HL-60 (cell line): ENCODE measurements around the gene WDR70.

ENCODE experiments used
- CTCF ChIP-seq: IDR thresholded peaks from one replicate; pipeline ENCODE4 v1.5.1; 2011; ENCODE audit warnings: low read length, control low read depth, inconsistent platforms; ENCODE audit not compliant: insufficient read depth
- GABPA ChIP-seq: IDR thresholded peaks from 2 replicates; pipeline ENCODE4 v1.6.1; 2012; ENCODE audit warnings: low read depth
- POLR2AphosphoS5 ChIP-seq: IDR thresholded peaks from 2 replicates; pipeline ENCODE4 v1.6.1; 2012; ENCODE audit warnings: low read depth
- REST ChIP-seq: IDR thresholded peaks from 2 replicates; pipeline ENCODE4 v1.6.1; 2012; ENCODE audit warnings: low read depth; ENCODE audit not compliant: insufficient replicate concordance
- SPI1 ChIP-seq: IDR thresholded peaks from 2 replicates; pipeline ENCODE4 v1.6.1; 2012; ENCODE audit warnings: low read depth, mild to moderate bottlenecking, borderline replicate concordance

GRCh38 chr5:37799865-37800421 is 420.8 kb downstream of the WDR70 start:
- no peak for TF ChIP-seq CTCF
- no peak for TF ChIP-seq REST
- no peak for TF ChIP-seq GABPA
- TF ChIP-seq POLR2AphosphoS5, result no peak
- TF ChIP-seq SPI1, result no peak
